NT2/D1 (cell line): ENCODE measurements around the gene DYNC2H1.

Experiments
- DNase-seq: peaks from one replicate; pipeline ENCODE4 v3.0.0-alpha.2; 2011; ENCODE audit warnings: low read depth, low spot score
- H3K27me3 ChIP-seq: 2 replicates; pipeline ENCODE4 v1.6.0; 2011; ENCODE audit warnings: mild to moderate bottlenecking; ENCODE audit not compliant: insufficient read length, insufficient read depth
- H3K36me3 ChIP-seq: 2 replicates; pipeline ENCODE4 v1.6.1; 2011; ENCODE audit warnings: mild to moderate bottlenecking, low read length, mixed read lengths; ENCODE audit not compliant: insufficient read depth, insufficient read length
- H3K4me1 ChIP-seq: 2 replicates; pipeline ENCODE4 v1.5.1; 2011; ENCODE audit not compliant: insufficient read depth, insufficient read length
- H3K4me3 ChIP-seq: 2 replicates; pipeline ENCODE4 v1.5.1; 2011; ENCODE audit warnings: low read depth; ENCODE audit not compliant: insufficient read length
- H3K9ac ChIP-seq: 2 replicates; pipeline ENCODE4 v1.6.0; 2011; ENCODE audit warnings: low read depth; ENCODE audit not compliant: insufficient read length
- H3K9me3 ChIP-seq: 2 replicates; pipeline ENCODE4 v1.5.1; 2011; ENCODE audit warnings: mild to moderate bottlenecking, low read length; ENCODE audit not compliant: insufficient read depth
- SUZ12 ChIP-seq: IDR thresholded peaks from 2 replicates; pipeline ENCODE4 v1.6.1; 2011; ENCODE audit not compliant: insufficient read length, insufficient read depth; ENCODE audit errors: extremely low read depth
- YY1 ChIP-seq: IDR thresholded peaks from 2 replicates; pipeline ENCODE4 v1.6.1; 2011; ENCODE audit not compliant: insufficient read length, insufficient read depth
- ZNF274 ChIP-seq: IDR thresholded peaks from 2 replicates; pipeline ENCODE4 v1.6.1; 2011; ENCODE audit warnings: mild to moderate bottlenecking, low read depth, low read length

Gene DYNC2H1

DNA sequence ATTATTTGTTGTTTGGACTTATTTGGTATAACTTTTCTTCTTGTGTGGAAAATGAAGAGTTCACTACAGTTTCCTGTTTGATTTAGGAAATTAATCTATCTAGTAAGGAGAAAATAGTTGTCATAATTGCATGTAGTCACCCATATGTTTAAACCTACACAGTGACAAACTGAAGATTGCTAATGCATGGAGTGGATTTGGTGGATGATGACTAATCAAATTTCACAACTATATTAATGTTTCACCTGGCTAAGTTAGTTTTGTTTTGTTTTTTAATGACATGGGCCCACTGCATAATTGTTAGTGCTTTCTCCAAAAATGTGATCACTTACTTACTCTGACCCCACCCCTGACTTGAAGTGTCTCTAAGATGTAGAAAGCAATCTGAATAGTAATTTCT lies 170.6 kb downstream of the DYNC2H1 start:
- no peaks in the 10 kb centered on the region for H3K27me3 ChIP-seq
- no peak overlapping the region for H3K4me3 ChIP-seq
- no peak overlapping the region for H3K9ac ChIP-seq
- no peaks in the 10 kb centered on the region for H3K4me1 ChIP-seq
- H3K36me3 ChIP-seq = no peaks in the 10 kb centered on the region
- no peaks in the 10 kb centered on the region for H3K9me3 ChIP-seq
- no peak for TF ChIP-seq SUZ12
- TF ChIP-seq YY1 = no peak
- no peak for TF ChIP-seq ZNF274
- DNase-seq = no peak

DNA sequence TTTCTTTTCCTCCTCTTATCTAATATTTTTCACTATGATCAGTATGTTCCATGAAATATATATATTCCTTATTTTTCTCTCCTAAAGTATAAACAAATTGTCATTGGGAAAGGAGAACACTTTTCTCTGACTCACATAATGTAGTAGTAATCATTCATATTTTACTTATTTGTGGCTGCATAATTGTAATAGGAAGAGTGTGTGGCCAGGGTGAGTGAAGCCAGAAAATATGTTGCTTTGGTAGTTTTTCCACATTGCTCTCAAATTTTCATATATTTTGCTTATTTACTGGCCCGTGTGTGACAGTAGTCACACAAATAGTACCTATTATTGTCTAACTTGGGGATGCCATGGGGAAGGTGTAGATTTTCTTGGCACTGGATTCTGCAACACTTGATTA lies 172.1 kb downstream of the DYNC2H1 start:
- TF ChIP-seq SUZ12 = no peak
- TF ChIP-seq YY1 = no peak
- TF ChIP-seq ZNF274 = no peak
- Histone ChIP-seq H3K27me3 (no peaks in the 10 kb centered on the region), H3K36me3 (no peaks in the 10 kb centered on the region), H3K4me1 (no peaks in the 10 kb centered on the region), H3K9ac (no peak overlapping the region), H3K4me3 (no peak overlapping the region), H3K9me3 (no peaks in the 10 kb centered on the region)
- no peak for DNase-seq

DNA sequence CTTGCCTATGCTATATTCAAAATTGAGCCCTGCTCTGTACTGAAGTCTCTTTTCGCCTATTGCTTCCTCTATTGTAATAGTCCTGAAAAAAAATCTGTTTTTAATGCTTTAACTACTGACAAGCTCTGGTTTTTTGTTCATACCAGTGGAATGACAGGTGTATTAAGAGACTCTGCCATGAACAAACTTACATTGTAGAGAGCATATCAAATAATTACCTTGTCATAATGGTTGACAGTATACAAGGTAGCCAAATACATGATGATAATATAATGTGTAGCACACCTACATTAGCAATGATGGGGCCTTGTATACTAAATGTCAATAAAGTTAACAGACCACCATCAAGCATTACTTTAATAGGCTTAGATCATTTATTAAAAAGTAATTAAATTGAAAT lies 175.0 kb downstream of the DYNC2H1 start:
- TF ChIP-seq SUZ12 = no peak
- no peak for TF ChIP-seq ZNF274
- TF ChIP-seq YY1 = no peak

DNA sequence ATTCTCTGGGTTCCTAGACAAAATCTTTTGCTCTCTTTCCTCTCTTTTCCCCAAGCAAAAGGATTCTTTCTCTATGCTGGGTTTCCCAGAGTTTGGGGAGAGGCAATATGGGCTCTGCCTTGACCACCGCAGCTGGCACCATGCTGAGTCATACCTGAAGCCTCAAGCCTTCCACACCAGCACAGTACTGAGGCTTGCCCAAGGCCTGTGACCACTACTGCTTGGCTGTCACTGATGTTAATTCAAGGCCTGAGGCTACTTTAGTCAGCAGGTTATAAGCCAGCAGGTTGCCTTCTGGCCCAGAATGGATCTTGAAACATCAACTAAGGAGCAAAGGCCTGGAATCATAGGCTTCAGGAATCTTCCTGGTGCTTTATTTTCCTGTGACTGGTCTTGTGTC lies 185.3 kb downstream of the DYNC2H1 start:
- Histone ChIP-seq H3K4me3 (no peak overlapping the region), H3K36me3 (no peaks in the 10 kb centered on the region)
- TF ChIP-seq YY1 (no peak), ZNF274 (no peak), SUZ12 (no peak)

More for the DNA sequence above, 175.0 kb downstream of the DYNC2H1 start:
- Histone ChIP-seq H3K9me3 (no peaks in the 10 kb centered on the region), H3K9ac (no peak overlapping the region), H3K27me3 (no peaks in the 10 kb centered on the region), H3K36me3 (no peaks in the 10 kb centered on the region), H3K4me1 (no peaks in the 10 kb centered on the region), H3K4me3 (no peak overlapping the region)
- DNase-seq = no peak

DNA sequence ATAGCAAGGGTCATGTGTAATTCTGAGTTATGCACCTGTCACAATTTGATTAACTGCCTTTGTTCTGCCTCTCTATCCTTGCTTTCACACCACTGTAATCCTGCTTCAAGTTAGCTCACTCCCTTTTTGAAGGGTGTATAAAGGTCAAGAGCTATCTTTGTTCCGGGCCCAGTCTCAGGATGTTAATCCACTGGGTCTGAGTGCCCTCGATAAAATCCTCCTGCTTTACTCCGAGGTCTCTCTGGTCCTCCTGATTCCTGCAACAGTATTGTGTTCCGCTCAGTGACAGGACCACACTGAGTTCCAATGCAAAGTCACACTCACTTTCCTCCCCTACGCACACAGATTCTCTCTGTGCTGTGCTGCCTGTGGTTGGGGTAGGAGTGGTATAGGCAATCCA lies 186.5 kb downstream of the DYNC2H1 start:
- no peaks in the 10 kb centered on the region for H3K36me3 ChIP-seq
- TF ChIP-seq SUZ12 (no peak), YY1 (no peak), ZNF274 (no peak)
- H3K4me1 ChIP-seq = no peaks in the 10 kb centered on the region
- peaks cover 12% of the 10 kb centered on the region; the same call in 1 of the 2 replicates for H3K9me3 ChIP-seq
- no peak overlapping the region for H3K9ac ChIP-seq
- H3K4me3 ChIP-seq = no peak overlapping the region
- H3K27me3 ChIP-seq = no peaks in the 10 kb centered on the region
- DNase-seq = no peak

More for the DNA sequence above, 185.3 kb downstream of the DYNC2H1 start:
- no peak for DNase-seq
- H3K4me1 ChIP-seq = no peaks in the 10 kb centered on the region
- no peak overlapping the region for H3K9ac ChIP-seq
- H3K27me3 ChIP-seq = no peaks in the 10 kb centered on the region
- peaks cover 12% of the 10 kb centered on the region; the same call in 1 of the 2 replicates for H3K9me3 ChIP-seq

DNA sequence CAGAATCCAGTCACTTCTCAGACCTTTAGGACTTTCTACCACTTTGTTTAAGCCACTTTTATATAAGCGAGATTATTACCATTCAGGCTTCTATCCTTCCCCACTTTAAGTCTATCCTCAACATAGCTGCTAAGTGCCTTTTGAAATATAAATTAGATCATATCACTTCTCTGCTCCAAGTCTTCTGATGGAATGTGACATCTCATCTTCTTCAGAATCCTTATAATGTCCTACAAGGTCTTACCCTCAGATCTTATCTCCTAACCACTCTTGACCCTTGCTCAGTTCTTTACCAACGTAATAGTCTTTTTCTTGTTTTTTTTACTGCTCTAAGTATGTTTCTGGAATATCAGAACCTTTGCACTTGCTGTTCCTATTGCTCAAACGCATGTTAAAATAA lies 188.7 kb downstream of the DYNC2H1 start:
- peaks cover 12% of the 10 kb centered on the region; the same call in 1 of the 2 replicates for H3K9me3 ChIP-seq
- no peaks in the 10 kb centered on the region for H3K4me1 ChIP-seq
- no peaks in the 10 kb centered on the region for H3K36me3 ChIP-seq
- DNase-seq = no peak
- no peak overlapping the region for H3K9ac ChIP-seq
- H3K4me3 ChIP-seq = no peak overlapping the region
- no peak for TF ChIP-seq SUZ12
- TF ChIP-seq ZNF274 = no peak
- no peak for TF ChIP-seq YY1
- H3K27me3 ChIP-seq = no peaks in the 10 kb centered on the region

DNA sequence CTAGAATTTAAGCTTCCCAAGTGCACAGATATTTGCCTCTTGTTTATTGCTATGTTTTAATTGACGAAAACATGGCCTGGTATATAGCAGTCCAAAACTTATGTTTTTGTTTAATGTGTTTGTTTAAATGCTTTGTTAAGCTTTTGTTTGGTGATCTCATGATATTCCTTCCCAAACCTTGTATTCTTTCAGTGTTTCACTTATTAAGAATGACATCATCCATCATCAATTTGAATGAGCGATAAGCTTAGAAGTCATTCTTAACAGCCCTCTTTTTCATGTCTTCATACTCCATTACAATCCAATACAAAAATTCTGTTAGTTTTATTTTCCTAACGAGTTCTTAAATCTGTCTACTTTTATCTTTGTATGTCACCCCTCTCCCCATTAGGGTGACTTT lies 206.0 kb downstream of the DYNC2H1 start:
- H3K9me3 ChIP-seq = no peaks in the 10 kb centered on the region
- no peak for DNase-seq
- no peaks in the 10 kb centered on the region for H3K27me3 ChIP-seq
- TF ChIP-seq ZNF274 (no peak), SUZ12 (no peak), YY1 (no peak)
- no peaks in the 10 kb centered on the region for H3K36me3 ChIP-seq
- no peak overlapping the region for H3K9ac ChIP-seq
- no peaks in the 10 kb centered on the region for H3K4me1 ChIP-seq
- no peak overlapping the region for H3K4me3 ChIP-seq
